DND-41 (cell line): ENCODE measurements around the gene PRIM1.

Experiments used
- ATAC-seq: fragments of 200-7000 bp; cut with Tn5 transposase; 3 replicates; pipeline ENCODE4 v1.9.1; 2021; ENCODE audit warnings: low read depth; ENCODE audit not compliant: insufficient read depth
- DNase-seq: peaks from one replicate; pipeline ENCODE4 v3.0.0-alpha.2; 2020
- H2AFZ ChIP-seq: 2 replicates; pipeline ENCODE4 v1.6.0; 2012; ENCODE audit warnings: low read depth, low read length
- H3K27ac ChIP-seq: 2 replicates; pipeline ENCODE4 v1.5.1; 2012; ENCODE audit warnings: low read length, inconsistent platforms
- H3K27me3 ChIP-seq: fragments of 200-600 bp; sonication (generic); 2 replicates; pipeline ENCODE4 v1.6.0; 2012; ENCODE audit warnings: low read length, mild to moderate bottlenecking, inconsistent platforms; ENCODE audit not compliant: insufficient read depth, poor library complexity
- H3K36me3 ChIP-seq: 2 replicates; pipeline ENCODE4 v1.5.1; 2012; ENCODE audit warnings: low read length, inconsistent platforms; ENCODE audit not compliant: insufficient read depth
- H3K4me1 ChIP-seq: 2 replicates; pipeline ENCODE4 v1.5.1; 2012; ENCODE audit warnings: mild to moderate bottlenecking, low read length; ENCODE audit not compliant: insufficient read depth
- H3K4me2 ChIP-seq: 2 replicates; pipeline ENCODE4 v1.6.0; 2012; ENCODE audit warnings: mild to moderate bottlenecking, moderate library complexity, low read length, inconsistent platforms; ENCODE audit not compliant: insufficient read depth
- H3K4me3 ChIP-seq, 2 experiments: fragments of 200-600 bp in 1 of 2; shearing (Covaris generic) in 1 of 2; 2 replicates each; pipeline ENCODE4 v1.5.1; 2012 to 2016; ENCODE audit warnings: inconsistent platforms in 2 of 2, low read length in 2 of 2, mild to moderate bottlenecking in 2 of 2, low read depth in 1 of 2, moderate library complexity in 1 of 2
- H3K79me2 ChIP-seq: 2 replicates; pipeline ENCODE4 v1.6.0; 2012; ENCODE audit warnings: low read length, inconsistent platforms; ENCODE audit not compliant: insufficient read depth
- H3K9ac ChIP-seq: 2 replicates; pipeline ENCODE4 v1.6.0; 2012; ENCODE audit warnings: low read depth, mild to moderate bottlenecking, inconsistent platforms, low read length, moderate library complexity
- H3K9me3 ChIP-seq: 2 replicates; pipeline ENCODE4 v1.5.1; 2012; ENCODE audit warnings: low read length, moderate library complexity, mild to moderate bottlenecking, inconsistent platforms; ENCODE audit not compliant: insufficient read depth, severe bottlenecking
- H4K20me1 ChIP-seq: 2 replicates; pipeline ENCODE4 v1.6.0; 2012; ENCODE audit warnings: low read length; ENCODE audit not compliant: insufficient read depth
- CTCF ChIP-seq: IDR thresholded peaks from 2 replicates; pipeline ENCODE4 v1.5.1; 2012; ENCODE audit warnings: borderline replicate concordance, low read length, moderate library complexity, mild to moderate bottlenecking; ENCODE audit not compliant: poor library complexity, severe bottlenecking; ENCODE audit errors: extremely low read depth
- EZH2 ChIP-seq: IDR thresholded peaks from 3 replicates; pipeline ENCODE4 v1.6.1; 2012; ENCODE audit warnings: borderline replicate concordance, low read depth, mild to moderate bottlenecking, moderate library complexity, low read length, inconsistent platforms; ENCODE audit not compliant: severe bottlenecking

PRIM1 gene

GRCh38 chr12:56723889-56724700 is 28.0 kb downstream of the PRIM1 start:
- Histone ChIP-seq H3K27me3 (no peaks in the 10 kb centered on the region), H4K20me1 (peaks cover 53% of the 10 kb centered on the region), H2AFZ (no peak overlapping the region), H3K79me2 (peaks cover 60% of the 10 kb centered on the region), H3K36me3 (peaks cover 62% of the 10 kb centered on the region), H3K4me2 (peak overlapping the region; percentile 98), H3K9me3 (no peaks in the 10 kb centered on the region), H3K9ac (peak overlapping the region; percentile 85), H3K27ac (peak overlapping the region; percentile 89), H3K4me3 (peak overlapping the region; percentile 88 to 93), H3K4me1 (peaks cover 66% of the 10 kb centered on the region)
- no peak for ATAC-seq
- TF ChIP-seq EZH2, result no peak
- TF ChIP-seq CTCF, result no peak
- peak; percentile 25 for DNase-seq

GRCh38 chr12:56723352-56723751 is 28.8 kb downstream of the PRIM1 start:
- H4K20me1 ChIP-seq, result peaks cover 58% of the 10 kb centered on the region
- no peak for TF ChIP-seq CTCF
- no peak for TF ChIP-seq EZH2
- no peaks in the 10 kb centered on the region for H3K9me3 ChIP-seq

GRCh38 chr12:56722832-56723231 is 29.3 kb downstream of the PRIM1 start:
- Histone ChIP-seq H3K79me2 (peaks cover 72% of the 10 kb centered on the region), H4K20me1 (peaks cover 62% of the 10 kb centered on the region), H3K9me3 (no peaks in the 10 kb centered on the region), H3K36me3 (peaks cover 63% of the 10 kb centered on the region), H3K9ac (peak overlapping the region; percentile 85), H3K4me3 (peak overlapping the region; percentile 88 to 93; a peak in 3 of 4 replicates), H3K4me1 (peaks cover 71% of the 10 kb centered on the region), H3K4me2 (peak overlapping the region; percentile 98), H2AFZ (no peak overlapping the region), H3K27ac (peak overlapping the region; percentile 89), H3K27me3 (no peaks in the 10 kb centered on the region)
- TF ChIP-seq EZH2 (no peak), CTCF (no peak)
- DNase-seq (no peak), ATAC-seq (no peak)

More at GRCh38 chr12:56723352-56723751, 28.8 kb downstream of the PRIM1 start:
- Histone ChIP-seq H3K27me3 (no peaks in the 10 kb centered on the region), H3K79me2 (peaks cover 68% of the 10 kb centered on the region), H3K4me3 (peak overlapping the region; percentile 88 to 93), H3K4me1 (peaks cover 71% of the 10 kb centered on the region), H2AFZ (no peak overlapping the region), H3K27ac (peak overlapping the region; percentile 89), H3K4me2 (peak overlapping the region; percentile 98), H3K9ac (peak overlapping the region; percentile 85), H3K36me3 (peaks cover 65% of the 10 kb centered on the region)
- ATAC-seq, result no peak
- no peak for DNase-seq
